Adrenal gland (tissue), 12 donors: Measurements from ENCODE around the gene H6PD. TPM values are rescaled to one million over a fixed set of nuclear protein-coding genes. Genes with fewer than 3 reads are reported as not detected.

Experiments used
- DNase-seq, 7 donors: peaks; one replicate each; pipeline ENCODE4 v3.0.0-alpha.2; 2019 to 2020
- H3K27ac ChIP-seq, 5 donors: fragments of 200-600 bp; sonication (generic) in 4 of 5; 1 replicate in 3 of 5; 2 replicates in 2 of 5; pipeline versions ENCODE4 v1.5.1 to v1.8.0; 2016 to 2020; ENCODE audit warnings: mild to moderate bottlenecking in 1 of 5
- H3K27me3 ChIP-seq: fragments of 200-600 bp; 2 replicates; pipeline ENCODE4 v1.8.0; 2021
- H3K36me3 ChIP-seq, 2 donors: fragments of 200-600 bp; replicated peaks in 1 of 2; 1 replicate in 1 of 2; 2 replicates in 1 of 2; pipeline versions ENCODE4 v1.5.1 to v1.8.0; 2018 to 2022
- H3K4me1 ChIP-seq, 2 donors: fragments of 200-600 bp; replicated peaks in 1 of 2; 1 replicate in 1 of 2; 2 replicates in 1 of 2; pipeline versions ENCODE4 v1.5.1 to v1.8.0; 2018 to 2021
- H3K4me3 ChIP-seq, 4 donors: fragments of 200-600 bp; sonication (generic) in 3 of 4; one replicate each; pipeline ENCODE4 v1.5.1; 2016 to 2018
- H3K9me3 ChIP-seq, 3 donors: fragments of 200-600 bp; sonication (generic) in 1 of 3; replicated peaks in 1 of 3; 1 replicate in 2 of 3; 2 replicates in 1 of 3; pipeline versions ENCODE4 v1.5.1 to v1.8.0; 2016 to 2021
- POLR2A ChIP-seq, 2 donors: fragments of 450-650 bp; IDR thresholded peaks; one replicate each; pipeline ENCODE4 v1.6.1; 2017; ENCODE audit warnings: antibody characterized with exemption in 2 of 2, mild to moderate bottlenecking in 2 of 2, moderate library complexity in 1 of 2
- WGBS, 4 donors: extraction: QIAGEN DNeasy Blood & Tissue Kit in 2 of 4; methylation state at CpG; one replicate each; pipeline versions ENCODE4 v1.1.5 to v1.1.7; 2013 to 2017; 5-methylcytosine and 5-hydroxymethylcytosine counted together
- intact Hi-C, 2 donors: fragments of 100-400 bp; cut with DNase I; formaldehyde crosslinking; loops; one replicate each; pipeline versions ENCODE4 v1.14.1 to v1.15.0; 2022 to 2023
- polyA plus RNA-seq, 3 donors: library from polyadenylated mRNA; stranded (reverse); fragments of 200-250 nt in 2 of 3; fragments of 350-450 nt in 1 of 3; fragmentation: Illumina TruSeq in 1 of 3; extraction: RNeasy Lipid Tissue Mini Kit (QIAGEN cat#74804) in 1 of 3; gene quantifications; one replicate each; pipeline ENCODE4 v1.2.3, GENCODE V29; 2013 to 2014
- total RNA-seq, 9 donors: library from RNA; depleted of rRNA in 4 of 9; stranded (reverse); fragments of >200 nt in 4 of 9; fragments of 120-200 nt in 1 of 9; fragmentation: NEBNext Ultra II Directional in 1 of 9; extraction: Animal tissue kit (Norgen Biotek cat#: 25700) in 1 of 9; gene quantifications; one replicate each; pipeline versions ENCODE4 v1.1.0 to v1.2.4, GENCODE V29; 2013 to 2023
- TF ChIP-seq, protein P1 (sequence below), 6 experiments: fragments of 450-650 bp in 4 of 6; fragments of 200-600 bp in 2 of 6; sonication (generic) in 1 of 6; IDR thresholded peaks; 1 replicate in 5 of 6; 2 replicates in 1 of 6; pipeline versions ENCODE4 v1.5.1 to v1.8.0; 2016 to 2021; ENCODE audit warnings: antibody characterized with exemption in 6 of 6, mild to moderate bottlenecking in 2 of 6, moderate library complexity in 1 of 6
- donor health status: healthy with polysubstance abuse.
- donor health status: Bipolar disorder and iron deficiency.
- donor health status: DM: yes; HTN: yes; CAD: no.
- donor health status: DM: no; HTN: no; CAD: no.
- donor health status: DM: no; HTN: no; CAD: no.
- donor health status: DM: yes; HTN: yes; CAD: no.

H6PD gene
- total and polyA plus RNA-seq, 12 donors: 20.3 to 116 (median 80.4) TPM

DNA sequence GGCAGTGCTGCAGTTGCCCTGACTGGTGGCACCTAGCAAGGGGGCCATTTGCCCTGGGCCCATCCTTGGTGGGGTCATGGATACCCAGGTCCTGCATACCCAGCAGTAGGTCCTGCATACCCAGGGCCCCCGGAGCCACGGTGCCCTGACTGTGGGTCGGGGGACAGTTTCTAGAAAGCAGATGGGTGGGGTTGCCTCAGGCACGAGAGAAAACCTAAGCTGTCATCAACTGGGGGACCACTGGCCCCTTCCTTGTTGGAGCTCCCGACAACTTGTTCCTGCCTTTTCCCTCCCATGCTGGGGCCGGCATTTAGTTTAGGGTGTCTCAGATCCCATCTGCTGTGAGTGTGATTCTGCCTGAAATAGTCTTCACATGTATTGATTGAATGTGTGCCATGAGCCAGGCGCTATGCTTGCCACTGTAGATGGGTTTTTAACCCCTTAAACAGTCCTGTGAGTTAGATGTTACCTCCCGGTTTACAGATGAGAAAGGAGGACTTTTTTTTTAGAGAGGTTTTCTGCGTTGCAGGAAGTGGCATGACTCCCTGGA lies 73.7 kb downstream of the H6PD start:
- Histone ChIP-seq H3K9me3 (no peaks in the 10 kb centered on the region), H3K4me1 (peaks cover 0 to 7% of the 10 kb centered on the region in 2 donors), H3K27ac (no peak overlapping the region), H3K36me3 (no peaks in the 10 kb centered on the region), H3K27me3 (no peaks in the 10 kb centered on the region), H3K4me3 (no peak overlapping the region)
- TF ChIP-seq POLR2A (IDR thresholded peaks at IDR 0.05): no peak
- TF ChIP-seq, protein P1, sequence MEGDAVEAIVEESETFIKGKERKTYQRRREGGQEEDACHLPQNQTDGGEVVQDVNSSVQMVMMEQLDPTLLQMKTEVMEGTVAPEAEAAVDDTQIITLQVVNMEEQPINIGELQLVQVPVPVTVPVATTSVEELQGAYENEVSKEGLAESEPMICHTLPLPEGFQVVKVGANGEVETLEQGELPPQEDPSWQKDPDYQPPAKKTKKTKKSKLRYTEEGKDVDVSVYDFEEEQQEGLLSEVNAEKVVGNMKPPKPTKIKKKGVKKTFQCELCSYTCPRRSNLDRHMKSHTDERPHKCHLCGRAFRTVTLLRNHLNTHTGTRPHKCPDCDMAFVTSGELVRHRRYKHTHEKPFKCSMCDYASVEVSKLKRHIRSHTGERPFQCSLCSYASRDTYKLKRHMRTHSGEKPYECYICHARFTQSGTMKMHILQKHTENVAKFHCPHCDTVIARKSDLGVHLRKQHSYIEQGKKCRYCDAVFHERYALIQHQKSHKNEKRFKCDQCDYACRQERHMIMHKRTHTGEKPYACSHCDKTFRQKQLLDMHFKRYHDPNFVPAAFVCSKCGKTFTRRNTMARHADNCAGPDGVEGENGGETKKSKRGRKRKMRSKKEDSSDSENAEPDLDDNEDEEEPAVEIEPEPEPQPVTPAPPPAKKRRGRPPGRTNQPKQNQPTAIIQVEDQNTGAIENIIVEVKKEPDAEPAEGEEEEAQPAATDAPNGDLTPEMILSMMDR (IDR thresholded peaks at IDR 0.05): no peak
- intact Hi-C loops: no loop called here
- DNase-seq: no peak
- 86 to 88% (median 87%) methylated on average over 9 of the region's 9 CpGs for WGBS, 4 donors

DNA sequence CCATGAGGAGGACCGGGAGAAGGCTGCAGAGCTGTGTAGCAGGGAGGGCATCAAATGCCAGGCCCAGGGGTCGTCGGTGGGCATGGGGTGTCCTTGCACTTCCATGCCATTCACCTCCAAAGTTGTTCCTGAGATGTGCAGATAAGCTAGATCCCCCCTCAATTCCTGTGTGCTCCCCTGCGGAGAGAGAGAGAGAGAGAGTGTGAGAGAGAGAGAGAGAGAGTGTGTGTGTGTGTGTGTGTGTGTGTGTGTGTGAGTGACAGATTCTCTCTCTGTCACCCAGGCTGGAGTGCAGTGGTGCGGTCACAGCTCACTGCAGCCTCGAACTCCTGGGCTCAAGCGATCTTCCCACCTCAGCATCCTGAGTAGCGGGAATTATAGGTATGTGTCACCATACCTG lies 74.5 kb downstream of the H6PD start:
- no peak for DNase-seq
- Histone ChIP-seq H3K4me3 (no peak overlapping the region), H3K9me3 (no peaks in the 10 kb centered on the region), H3K27me3 (no peaks in the 10 kb centered on the region), H3K27ac (no peak overlapping the region), H3K4me1 (no peaks in the 10 kb centered on the region), H3K36me3 (no peaks in the 10 kb centered on the region)
- intact Hi-C loops: no loop called here
- TF ChIP-seq, protein P1 (IDR thresholded peaks at IDR 0.05): no peak
- no peak for TF ChIP-seq POLR2A (IDR thresholded peaks at IDR 0.05)
- 81 to 97% (median 96%) methylated on average over 4 to 8 of the region's 8 CpGs for WGBS, 4 donors

- H3K4me1 ChIP-seq: no peaks in the 10 kb centered on the region
- H3K4me3 ChIP-seq: no peak overlapping the region
- no peaks in the 10 kb centered on the region for H3K9me3 ChIP-seq
- H3K27me3 ChIP-seq: no peaks in the 10 kb centered on the region
- intact Hi-C loops: no loop called here
- no peaks in the 10 kb centered on the region for H3K36me3 ChIP-seq
- H3K27ac ChIP-seq: no peak overlapping the region
- no peak for TF ChIP-seq POLR2A (IDR thresholded peaks at IDR 0.05)
- TF ChIP-seq, protein P1 (IDR thresholded peaks at IDR 0.05): no peak
- WGBS, 4 donors: 87 to 96% (median 94%) methylated on average over 5 to 7 of the region's 7 CpGs
- no peak for DNase-seq
These were observed 75.4 kb downstream of the H6PD start for GRCh38 chr1:9309991-9310390.

DNA sequence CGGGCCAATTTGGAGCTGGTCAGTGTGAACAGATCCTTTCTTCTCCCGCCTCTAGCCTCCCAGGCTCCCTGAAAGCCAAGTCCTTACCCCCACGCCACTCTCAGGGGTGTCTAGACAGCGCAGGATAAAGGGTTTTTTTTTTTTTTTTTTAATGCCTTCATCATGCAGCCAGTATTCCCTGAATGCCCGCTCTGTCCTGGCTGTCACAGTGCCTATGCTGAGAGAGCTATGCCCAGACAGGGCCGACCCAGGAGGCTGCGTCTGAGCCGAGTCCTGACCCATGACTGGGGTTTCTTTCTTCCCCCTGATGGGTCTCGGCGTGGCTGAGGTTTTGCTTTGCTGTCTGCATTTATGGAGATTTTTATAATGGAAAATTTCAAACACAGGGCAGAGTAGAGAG lies 76.5 kb downstream of the H6PD start:
- no peak for DNase-seq
- no peak overlapping the region for H3K4me3 ChIP-seq
- no peaks in the 10 kb centered on the region for H3K36me3 ChIP-seq
- H3K9me3 ChIP-seq: no peaks in the 10 kb centered on the region
- H3K27me3 ChIP-seq: no peaks in the 10 kb centered on the region
- intact Hi-C loops: no loop called here
- H3K27ac ChIP-seq: no peak overlapping the region
- H3K4me1 ChIP-seq: peaks cover 0 to 9% of the 10 kb centered on the region in 2 donors
- WGBS, 4 donors: 89 to 94% (median 92%) methylated on average over 8 to 10 of the region's 10 CpGs
- TF ChIP-seq, protein P1 (IDR thresholded peaks at IDR 0.05): no peak
- TF ChIP-seq POLR2A (IDR thresholded peaks at IDR 0.05): no peak
